Measurements from ENCODE around the gene HLCS. TPM values are rescaled to one million over a fixed set of nuclear protein-coding genes. Genes with fewer than 3 reads are reported as not detected.

HLCS gene
- polyA plus RNA-seq, 1 of the 3 experiments (the other 2 are of a cell fraction), result 13.0 TPM

DNA sequence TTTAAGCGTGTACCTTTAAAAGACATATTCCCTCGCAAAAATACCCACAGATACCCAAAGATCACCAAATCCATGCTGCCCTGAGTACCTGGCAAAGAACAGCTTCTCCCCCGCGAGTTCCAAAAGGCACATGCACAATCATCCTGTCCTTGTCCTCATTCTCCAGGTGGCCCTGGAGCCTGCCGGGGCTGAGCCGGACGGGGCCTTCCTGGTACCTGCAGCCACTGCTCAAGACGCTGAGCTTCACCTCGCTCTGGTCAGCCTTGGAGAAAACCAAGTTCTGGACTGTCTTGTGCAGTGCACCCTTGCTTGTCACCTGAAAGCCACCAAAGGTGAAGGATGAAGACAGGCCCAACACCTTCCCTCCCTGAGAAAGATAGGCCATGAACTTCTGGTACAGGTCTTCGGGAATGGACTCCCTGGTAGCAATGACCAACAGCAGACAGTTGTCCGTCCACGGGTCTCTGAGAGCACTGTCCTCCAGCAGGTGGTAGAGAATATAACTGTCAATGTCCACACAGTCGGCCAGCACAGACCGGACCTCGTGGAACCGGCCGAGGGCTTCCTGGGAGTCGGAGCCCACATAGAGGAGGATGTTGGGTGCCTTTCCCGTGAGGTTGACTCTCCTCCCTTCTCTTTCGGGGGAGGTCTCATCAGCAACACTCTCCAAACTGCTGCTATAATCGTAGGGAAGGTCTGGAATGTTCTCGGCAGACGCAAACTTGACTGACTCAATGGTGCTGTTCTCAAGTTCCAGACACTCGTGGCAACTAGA lies 29.9 kb downstream of the HLCS start:
- WGBS (ENCODE audit: low lambda C conversion rate), result 95% methylated on average over 20 of the region's 24 CpGs
- ChIA-PET CTCF (interaction anchor here (0.6 to 1.5 kb wide), 4 partner anchors 8 to 306 kb away, joined by 3 to 5 read pairs (median 4); no protein-coding TSS in a partner anchor), POLR2A (no interaction called here)

More for the DNA sequence above, 29.9 kb downstream of the HLCS start:
- no peak for DNase-seq
- no peak overlapping the region for H3K9ac ChIP-seq
- H3K4me1 ChIP-seq (ENCODE audit: control insufficient read depth in 1 of 2, insufficient read depth in 2 of 2, low read depth in 1 of 2, low read length in 1 of 2), result peaks cover 0 to 9% of the 10 kb centered on the region in 2 experiments; a peak in 2 of 4 replicates
- no peaks in the 10 kb centered on the region for H3K27me3 ChIP-seq (ENCODE audit: insufficient read depth)
- H4K20me1 ChIP-seq (ENCODE audit: insufficient read depth), result no peaks in the 10 kb centered on the region
- H3K79me2 ChIP-seq (ENCODE audit: insufficient read depth), result no peaks in the 10 kb centered on the region
- no peak overlapping the region for H2AFZ ChIP-seq (ENCODE audit: low read depth)
- no peak overlapping the region for H3K4me3 ChIP-seq (ENCODE audit: low read depth in 2 of 2, low read length in 1 of 2)
- no peaks in the 10 kb centered on the region for H3K9me3 ChIP-seq
- H3K36me3 ChIP-seq (replicated peaks in 1 of 2; ENCODE audit: control insufficient read depth in 1 of 2, insufficient read depth in 2 of 2, low read length in 1 of 2), result peaks cover 0 to 41% of the 10 kb centered on the region in 2 experiments
- TF ChIP-seq JUND (IDR thresholded peaks at IDR 0.05) (no peak), SIN3A (IDR thresholded peaks at IDR 0.05; ENCODE audit: borderline replicate concordance, low read depth, low read length) (no peak), TEAD4 (IDR thresholded peaks at IDR 0.05; ENCODE audit: borderline replicate concordance, insufficient read depth) (no peak), NFIC (IDR thresholded peaks at IDR 0.05; ENCODE audit: borderline replicate concordance) (no peak), FOXM1 (IDR thresholded peaks at IDR 0.05; ENCODE audit: low read depth) (no peak), RXRA (IDR thresholded peaks at IDR 0.05; ENCODE audit: borderline replicate concordance, low read depth) (no peak), EZH2phosphoT487 (IDR thresholded peaks at IDR 0.05; ENCODE audit: borderline replicate concordance, low read depth) (no peak), YY1 (IDR thresholded peaks at IDR 0.05; ENCODE audit: low read depth) (no peak), TAF1 (IDR thresholded peaks at IDR 0.05; ENCODE audit: borderline replicate concordance, low read depth, low read length) (no peak), MXI1 (IDR thresholded peaks at IDR 0.05; ENCODE audit: low read depth, low read length) (no peak), SMC3 (IDR thresholded peaks at IDR 0.05; ENCODE audit: low read depth, low read length) (no peak), EP300 (IDR thresholded peaks at IDR 0.05; ENCODE audit: borderline replicate concordance in 1 of 2, low read depth in 1 of 2, low read length in 1 of 2) (no peak)
- TF ChIP-seq, protein P1, sequence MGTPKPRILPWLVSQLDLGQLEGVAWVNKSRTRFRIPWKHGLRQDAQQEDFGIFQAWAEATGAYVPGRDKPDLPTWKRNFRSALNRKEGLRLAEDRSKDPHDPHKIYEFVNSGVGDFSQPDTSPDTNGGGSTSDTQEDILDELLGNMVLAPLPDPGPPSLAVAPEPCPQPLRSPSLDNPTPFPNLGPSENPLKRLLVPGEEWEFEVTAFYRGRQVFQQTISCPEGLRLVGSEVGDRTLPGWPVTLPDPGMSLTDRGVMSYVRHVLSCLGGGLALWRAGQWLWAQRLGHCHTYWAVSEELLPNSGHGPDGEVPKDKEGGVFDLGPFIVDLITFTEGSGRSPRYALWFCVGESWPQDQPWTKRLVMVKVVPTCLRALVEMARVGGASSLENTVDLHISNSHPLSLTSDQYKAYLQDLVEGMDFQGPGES (IDR thresholded peaks at IDR 0.05; ENCODE audit: low read depth, low read length), result no peak
- TF ChIP-seq, protein P2, sequence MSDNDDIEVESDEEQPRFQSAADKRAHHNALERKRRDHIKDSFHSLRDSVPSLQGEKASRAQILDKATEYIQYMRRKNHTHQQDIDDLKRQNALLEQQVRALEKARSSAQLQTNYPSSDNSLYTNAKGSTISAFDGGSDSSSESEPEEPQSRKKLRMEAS (IDR thresholded peaks at IDR 0.05; ENCODE audit: low read depth), result no peak
- TF ChIP-seq, protein P3, sequence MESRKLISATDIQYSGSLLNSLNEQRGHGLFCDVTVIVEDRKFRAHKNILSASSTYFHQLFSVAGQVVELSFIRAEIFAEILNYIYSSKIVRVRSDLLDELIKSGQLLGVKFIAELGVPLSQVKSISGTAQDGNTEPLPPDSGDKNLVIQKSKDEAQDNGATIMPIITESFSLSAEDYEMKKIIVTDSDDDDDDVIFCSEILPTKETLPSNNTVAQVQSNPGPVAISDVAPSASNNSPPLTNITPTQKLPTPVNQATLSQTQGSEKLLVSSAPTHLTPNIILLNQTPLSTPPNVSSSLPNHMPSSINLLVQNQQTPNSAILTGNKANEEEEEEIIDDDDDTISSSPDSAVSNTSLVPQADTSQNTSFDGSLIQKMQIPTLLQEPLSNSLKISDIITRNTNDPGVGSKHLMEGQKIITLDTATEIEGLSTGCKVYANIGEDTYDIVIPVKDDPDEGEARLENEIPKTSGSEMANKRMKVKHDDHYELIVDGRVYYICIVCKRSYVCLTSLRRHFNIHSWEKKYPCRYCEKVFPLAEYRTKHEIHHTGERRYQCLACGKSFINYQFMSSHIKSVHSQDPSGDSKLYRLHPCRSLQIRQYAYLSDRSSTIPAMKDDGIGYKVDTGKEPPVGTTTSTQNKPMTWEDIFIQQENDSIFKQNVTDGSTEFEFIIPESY (IDR thresholded peaks at IDR 0.05; ENCODE audit: borderline replicate concordance, low read depth), result no peak
- TF ChIP-seq, protein P4, sequence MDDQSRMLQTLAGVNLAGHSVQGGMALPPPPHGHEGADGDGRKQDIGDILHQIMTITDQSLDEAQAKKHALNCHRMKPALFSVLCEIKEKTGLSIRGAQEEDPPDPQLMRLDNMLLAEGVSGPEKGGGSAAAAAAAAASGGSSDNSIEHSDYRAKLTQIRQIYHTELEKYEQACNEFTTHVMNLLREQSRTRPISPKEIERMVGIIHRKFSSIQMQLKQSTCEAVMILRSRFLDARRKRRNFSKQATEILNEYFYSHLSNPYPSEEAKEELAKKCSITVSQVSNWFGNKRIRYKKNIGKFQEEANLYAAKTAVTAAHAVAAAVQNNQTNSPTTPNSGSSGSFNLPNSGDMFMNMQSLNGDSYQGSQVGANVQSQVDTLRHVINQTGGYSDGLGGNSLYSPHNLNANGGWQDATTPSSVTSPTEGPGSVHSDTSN (IDR thresholded peaks at IDR 0.05), result no peak
- TF ChIP-seq, protein P5, sequence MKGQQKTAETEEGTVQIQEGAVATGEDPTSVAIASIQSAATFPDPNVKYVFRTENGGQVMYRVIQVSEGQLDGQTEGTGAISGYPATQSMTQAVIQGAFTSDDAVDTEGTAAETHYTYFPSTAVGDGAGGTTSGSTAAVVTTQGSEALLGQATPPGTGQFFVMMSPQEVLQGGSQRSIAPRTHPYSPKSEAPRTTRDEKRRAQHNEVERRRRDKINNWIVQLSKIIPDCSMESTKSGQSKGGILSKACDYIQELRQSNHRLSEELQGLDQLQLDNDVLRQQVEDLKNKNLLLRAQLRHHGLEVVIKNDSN (IDR thresholded peaks at IDR 0.05; ENCODE audit: borderline replicate concordance, low read depth), result no peak
- H3K27ac ChIP-seq (ENCODE audit: low read depth in 2 of 2, low read length in 1 of 2), result no peak overlapping the region
- H3K9me2 ChIP-seq, result no peaks in the 10 kb centered on the region
- H3F3A ChIP-seq (replicated peaks; ENCODE audit: insufficient read depth), result no peaks in the 10 kb centered on the region
- no peak overlapping the region for H3K4me2 ChIP-seq
